GM12875 (cell line): ENCODE results near the gene PDXP.

ENCODE experiments used
- H3K4me3 ChIP-seq: one replicate; pipeline ENCODE4 v1.5.1; 2011; ENCODE audit warnings: low read depth, low read length, control low read depth
- TF ChIP-seq, protein P1 (sequence below): IDR thresholded peaks from 2 replicates; pipeline ENCODE4 v1.5.1; 2011; ENCODE audit warnings: low read depth, mild to moderate bottlenecking, control low read depth, inconsistent platforms, low read length, moderate library complexity, borderline replicate concordance; ENCODE audit not compliant: insufficient read depth

Gene PDXP

DNA sequence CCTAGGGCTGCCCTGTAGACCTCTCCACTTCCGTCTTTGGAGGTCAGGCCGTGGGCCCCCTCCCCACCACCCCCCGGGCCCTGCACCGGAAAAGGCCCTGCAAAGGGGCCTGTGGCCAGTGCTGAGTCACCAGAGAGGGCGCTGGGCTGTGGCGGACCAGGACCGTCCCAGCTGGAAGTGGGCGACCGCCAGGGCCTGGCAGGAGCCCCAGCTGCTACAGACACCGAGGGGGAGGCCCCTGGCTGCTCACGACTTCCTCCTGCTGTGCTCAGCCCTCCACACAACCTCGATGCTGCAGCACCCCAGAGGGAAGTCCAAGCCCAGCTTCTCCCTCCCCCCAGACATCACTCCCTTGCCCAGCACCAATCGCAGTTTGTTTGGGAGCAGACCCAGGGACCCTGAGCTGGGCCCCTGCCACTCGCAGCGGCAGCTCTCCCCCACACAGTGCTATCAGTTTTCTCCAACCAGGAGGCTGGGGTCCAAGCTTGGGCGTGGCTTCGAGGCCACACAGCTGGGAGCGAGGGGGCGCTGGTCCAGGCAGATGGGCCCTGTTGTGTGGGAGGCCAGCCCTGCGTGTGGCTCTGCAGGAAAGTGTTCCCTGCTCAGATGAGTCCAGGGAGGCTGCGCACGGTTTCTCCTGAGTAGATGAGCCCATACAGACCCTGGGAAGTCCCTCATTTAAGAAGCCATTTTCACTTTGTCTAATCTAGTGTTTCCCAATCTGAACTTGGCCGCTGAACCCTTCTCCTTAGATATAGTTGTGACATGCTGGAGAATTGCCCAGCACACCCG lies 24.7 kb upstream of the PDXP start:
- no peak overlapping the region for H3K4me3 ChIP-seq
- TF ChIP-seq, protein P1, sequence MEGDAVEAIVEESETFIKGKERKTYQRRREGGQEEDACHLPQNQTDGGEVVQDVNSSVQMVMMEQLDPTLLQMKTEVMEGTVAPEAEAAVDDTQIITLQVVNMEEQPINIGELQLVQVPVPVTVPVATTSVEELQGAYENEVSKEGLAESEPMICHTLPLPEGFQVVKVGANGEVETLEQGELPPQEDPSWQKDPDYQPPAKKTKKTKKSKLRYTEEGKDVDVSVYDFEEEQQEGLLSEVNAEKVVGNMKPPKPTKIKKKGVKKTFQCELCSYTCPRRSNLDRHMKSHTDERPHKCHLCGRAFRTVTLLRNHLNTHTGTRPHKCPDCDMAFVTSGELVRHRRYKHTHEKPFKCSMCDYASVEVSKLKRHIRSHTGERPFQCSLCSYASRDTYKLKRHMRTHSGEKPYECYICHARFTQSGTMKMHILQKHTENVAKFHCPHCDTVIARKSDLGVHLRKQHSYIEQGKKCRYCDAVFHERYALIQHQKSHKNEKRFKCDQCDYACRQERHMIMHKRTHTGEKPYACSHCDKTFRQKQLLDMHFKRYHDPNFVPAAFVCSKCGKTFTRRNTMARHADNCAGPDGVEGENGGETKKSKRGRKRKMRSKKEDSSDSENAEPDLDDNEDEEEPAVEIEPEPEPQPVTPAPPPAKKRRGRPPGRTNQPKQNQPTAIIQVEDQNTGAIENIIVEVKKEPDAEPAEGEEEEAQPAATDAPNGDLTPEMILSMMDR = no peak

DNA sequence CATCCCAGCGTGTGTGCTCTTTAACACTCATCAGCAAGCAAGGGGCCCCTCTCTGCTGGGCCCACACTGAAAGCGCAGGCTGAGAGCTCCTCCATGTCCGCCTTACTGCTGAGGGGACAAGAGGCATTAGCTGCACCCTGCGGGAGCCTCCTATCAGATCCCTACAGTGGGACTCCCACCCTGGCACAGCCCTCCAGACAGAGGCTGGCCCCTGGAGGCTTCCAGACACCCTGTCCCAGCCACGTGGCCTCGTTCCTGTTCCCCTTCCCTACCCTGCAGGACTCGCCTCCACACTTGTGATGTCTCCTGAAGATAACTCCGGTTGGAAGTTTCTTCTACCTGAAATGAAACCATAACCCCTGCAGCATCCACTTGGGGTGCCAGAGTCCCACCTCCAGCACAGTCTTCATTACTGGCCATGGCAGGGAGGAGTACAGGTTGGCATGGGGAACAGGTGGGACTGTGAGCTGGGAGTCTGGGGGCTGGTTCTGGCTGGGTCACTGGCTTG lies 24.1 kb upstream of the PDXP start:
- TF ChIP-seq, protein P1 = peak; percentile 45; the same call in 1 of the 2 replicates
- no peak overlapping the region for H3K4me3 ChIP-seq

DNA sequence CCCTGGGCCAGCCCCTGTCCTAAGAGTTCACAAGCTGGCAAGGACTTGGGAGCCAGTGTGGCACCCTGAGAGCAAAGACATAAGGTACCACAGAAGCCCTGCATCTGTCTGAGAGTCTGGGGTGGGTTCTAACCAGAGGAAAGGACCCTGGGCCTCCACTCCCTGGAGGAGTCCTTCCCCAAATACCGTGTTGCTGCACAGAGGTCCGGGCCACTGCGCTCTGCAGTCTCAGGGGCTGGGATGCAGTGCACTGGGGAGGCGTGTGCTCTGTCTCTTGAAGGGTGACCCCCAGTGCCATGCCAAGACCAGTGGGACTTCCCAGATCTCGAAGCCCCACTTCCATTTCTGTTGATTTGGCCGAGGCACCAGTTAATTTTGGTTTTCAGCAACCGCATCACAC lies 23.4 kb upstream of the PDXP start:
- TF ChIP-seq, protein P1 = no peak
- no peak overlapping the region for H3K4me3 ChIP-seq

DNA sequence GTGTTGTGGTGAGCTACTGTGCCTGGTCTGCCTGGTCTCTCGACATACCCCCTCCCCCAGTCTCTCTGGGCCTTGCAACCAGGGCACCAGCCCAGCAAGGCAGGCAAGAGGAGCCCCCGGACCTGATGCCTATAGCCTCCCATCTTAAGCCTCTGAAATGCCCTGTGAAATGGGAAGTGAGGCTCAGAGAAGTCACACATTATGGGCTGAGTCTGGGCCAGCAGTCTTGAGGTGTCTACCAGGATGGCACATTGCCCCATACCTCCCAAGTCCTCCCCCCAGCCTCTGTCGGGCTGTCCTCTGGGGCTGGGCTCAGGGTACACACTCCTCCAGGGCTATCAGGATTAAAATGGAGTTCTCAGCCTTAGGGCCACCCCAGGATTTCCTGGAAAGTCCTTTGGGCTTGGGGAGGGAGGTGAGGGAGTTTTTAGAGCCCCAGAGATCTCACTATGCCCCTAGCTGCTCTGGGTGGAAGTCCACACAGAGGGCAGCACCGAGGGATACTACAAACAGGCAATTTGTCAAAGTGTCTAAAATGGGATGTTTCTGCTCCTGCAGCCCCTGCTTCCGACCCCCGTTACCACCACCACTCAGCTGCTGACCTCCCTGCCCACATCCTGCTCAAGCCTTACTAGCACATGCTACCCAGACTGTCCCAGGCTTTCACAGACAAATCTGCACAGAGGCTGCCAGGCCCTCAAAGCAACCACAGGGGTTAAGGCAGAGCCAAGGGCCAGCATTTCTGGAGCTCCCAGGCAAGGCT lies 22.2 kb upstream of the PDXP start:
- H3K4me3 ChIP-seq = no peak overlapping the region
- TF ChIP-seq, protein P1 = peak; percentile 47

DNA sequence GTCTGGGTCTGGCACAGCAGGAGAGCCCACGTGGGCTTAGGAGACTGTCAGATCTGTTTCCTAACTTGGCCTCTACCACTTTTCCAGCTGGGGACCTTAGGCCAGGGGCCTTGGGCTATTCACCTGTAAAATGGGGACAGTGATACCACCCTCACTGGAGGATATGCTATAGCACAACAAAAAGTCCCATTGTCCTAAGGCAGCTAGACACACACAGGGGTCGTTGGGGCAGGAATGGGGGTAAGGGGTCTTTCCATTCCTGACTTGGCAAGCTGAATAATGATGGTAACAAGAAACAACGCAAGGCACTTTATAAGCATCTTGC lies 21.6 kb upstream of the PDXP start:
- TF ChIP-seq, protein P1 = no peak
- no peak overlapping the region for H3K4me3 ChIP-seq

DNA sequence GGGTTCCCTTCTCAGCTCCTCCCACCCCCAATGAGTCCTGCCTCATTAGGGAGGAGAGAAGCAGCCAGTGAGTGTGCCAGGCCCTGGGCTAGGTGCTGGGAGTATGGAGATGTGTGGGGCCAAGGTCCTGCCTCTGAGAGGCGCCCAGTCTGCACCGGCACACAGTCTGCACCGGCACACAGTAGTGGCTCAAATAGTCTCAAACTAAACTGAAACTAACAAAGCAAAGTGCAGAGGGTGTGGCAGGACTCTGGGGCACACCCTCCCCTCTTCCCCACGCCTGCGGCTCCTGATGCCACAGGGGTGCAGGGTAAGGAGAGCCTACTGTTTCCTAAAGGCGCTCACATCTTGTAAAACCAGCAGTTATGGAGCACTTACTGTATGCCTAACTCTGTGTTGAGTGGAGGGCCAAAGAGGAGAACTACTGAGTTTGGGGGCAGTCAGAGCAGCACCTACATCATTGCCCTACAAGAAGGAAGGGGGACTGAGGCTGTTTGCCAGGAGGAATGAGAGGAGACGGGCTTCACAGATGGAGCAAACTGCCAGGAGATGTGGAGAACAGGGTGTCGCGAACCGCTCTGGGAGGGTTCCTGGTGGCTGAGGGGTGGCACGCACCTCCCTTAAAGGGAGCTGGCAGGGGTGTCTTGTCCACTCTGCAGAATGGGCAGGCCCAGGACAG lies 20.0 kb upstream of the PDXP start:
- no peak overlapping the region for H3K4me3 ChIP-seq
- TF ChIP-seq, protein P1 = no peak
